H9 (cell line): ENCODE data around the gene FNDC3B. TPM values are rescaled to one million over a fixed set of nuclear protein-coding genes. Genes with fewer than 3 reads are reported as not detected.

Source experiments
- DNase-seq: peaks from one replicate; pipeline ENCODE4 v3.0.0-alpha.2; 2017
- H2AFZ ChIP-seq: one replicate; pipeline ENCODE4 v1.6.1; 2013; ENCODE audit warnings: mild to moderate bottlenecking, low read length, control low read depth, moderate library complexity
- H2AK5ac ChIP-seq: 2 replicates; pipeline ENCODE4 v1.6.1; 2013; ENCODE audit warnings: low read length, control low read depth, mixed read lengths; ENCODE audit not compliant: insufficient read length
- H2BK120ac ChIP-seq: one replicate; pipeline ENCODE4 v1.6.1; 2013; ENCODE audit warnings: low read depth, mild to moderate bottlenecking, low read length, control low read depth, inconsistent platforms; ENCODE audit not compliant: poor library complexity, severe bottlenecking
- H2BK12ac ChIP-seq: 2 replicates; pipeline ENCODE4 v1.6.1; 2013; ENCODE audit warnings: low read length, control low read depth, mixed read lengths, low read depth; ENCODE audit not compliant: insufficient read length
- H2BK15ac ChIP-seq: 2 replicates; pipeline ENCODE4 v1.6.1; 2013; ENCODE audit warnings: low read depth, low read length, control low read depth
- H2BK20ac ChIP-seq: one replicate; pipeline ENCODE4 v1.6.1; 2013; ENCODE audit warnings: low read depth, mild to moderate bottlenecking, low read length, control low read depth, inconsistent platforms; ENCODE audit not compliant: poor library complexity, severe bottlenecking
- H2BK5ac ChIP-seq: 2 replicates; pipeline ENCODE4 v1.6.1; 2013; ENCODE audit warnings: low read length, control low read depth, mixed read lengths; ENCODE audit not compliant: insufficient read length
- H3K14ac ChIP-seq: 2 replicates; pipeline ENCODE4 v1.6.1; 2013; ENCODE audit warnings: low read length, control low read depth; ENCODE audit not compliant: insufficient read depth
- H3K18ac ChIP-seq: 2 replicates; pipeline ENCODE4 v1.6.1; 2013; ENCODE audit warnings: low read depth, mild to moderate bottlenecking, mixed read lengths, low read length, control low read depth; ENCODE audit not compliant: insufficient read length
- H3K23ac ChIP-seq: 2 replicates; pipeline ENCODE4 v1.6.1; 2013; ENCODE audit warnings: low read length, control low read depth, mixed read lengths, low read depth; ENCODE audit not compliant: insufficient read length
- H3K23me2 ChIP-seq: 2 replicates; pipeline ENCODE4 v1.6.1; 2013; ENCODE audit warnings: low read depth, mild to moderate bottlenecking, mixed read lengths, low read length, control low read depth; ENCODE audit not compliant: insufficient read length, poor library complexity, severe bottlenecking
- H3K27ac ChIP-seq: 2 replicates; pipeline ENCODE4 v1.5.1; 2013; ENCODE audit warnings: low read length, control low read depth, mixed read lengths, low read depth; ENCODE audit not compliant: insufficient read length
- H3K27me3 ChIP-seq: 2 replicates; pipeline ENCODE4 v1.6.1; 2013; ENCODE audit warnings: low read length, control low read depth, inconsistent platforms; ENCODE audit not compliant: insufficient read depth
- H3K4ac ChIP-seq: 2 replicates; pipeline ENCODE4 v1.6.1; 2013; ENCODE audit warnings: low read depth, mild to moderate bottlenecking, control low read depth, inconsistent platforms, low read length, moderate library complexity
- H3K4me1 ChIP-seq: 2 replicates; pipeline ENCODE4 v1.6.1; 2013; ENCODE audit warnings: low read length, control low read depth, inconsistent platforms; ENCODE audit not compliant: insufficient read depth
- H3K4me2 ChIP-seq: 2 replicates; pipeline ENCODE4 v1.6.1; 2013; ENCODE audit warnings: low read length, control low read depth, mixed read lengths; ENCODE audit not compliant: insufficient read length, insufficient read depth
- H3K56ac ChIP-seq: 2 replicates; pipeline ENCODE4 v1.6.1; 2013; ENCODE audit warnings: low read depth, mild to moderate bottlenecking, mixed read lengths, low read length, control low read depth; ENCODE audit not compliant: insufficient read length
- H3K79me1 ChIP-seq: 2 replicates; pipeline ENCODE4 v1.6.1; 2013; ENCODE audit warnings: low read depth, mild to moderate bottlenecking, moderate library complexity, low read length, control low read depth, inconsistent platforms; ENCODE audit not compliant: insufficient read depth, poor library complexity, severe bottlenecking
- H3K79me2 ChIP-seq: 2 replicates; pipeline ENCODE4 v1.6.1; 2013; ENCODE audit warnings: low read length, control low read depth, inconsistent platforms; ENCODE audit not compliant: insufficient read depth
- H3K9ac ChIP-seq: 2 replicates; pipeline ENCODE4 v1.6.1; 2013; ENCODE audit warnings: low read length, control low read depth, mixed read lengths; ENCODE audit not compliant: insufficient read length; ENCODE audit errors: extremely low read depth
- H3K9me3 ChIP-seq: one replicate; pipeline ENCODE4 v1.6.1; 2013; ENCODE audit warnings: low read depth, low read length, inconsistent platforms; ENCODE audit not compliant: control insufficient read depth
- H3T11ph ChIP-seq: one replicate; pipeline ENCODE4 v1.6.1; 2013; ENCODE audit warnings: mild to moderate bottlenecking, low read length, control low read depth, inconsistent platforms
- H4K20me1 ChIP-seq: one replicate; pipeline ENCODE4 v1.6.1; 2013; ENCODE audit not compliant: control insufficient read depth, insufficient read length, insufficient read depth
- H4K5ac ChIP-seq: 2 replicates; pipeline ENCODE4 v1.6.1; 2013; ENCODE audit warnings: low read depth, mild to moderate bottlenecking, mixed read lengths, low read length, control low read depth; ENCODE audit not compliant: insufficient read length
- H4K8ac ChIP-seq: replicated peaks from 2 replicates; pipeline ENCODE4 v1.6.1; 2013; ENCODE audit warnings: low read length, control low read depth, mixed read lengths, low read depth; ENCODE audit not compliant: insufficient read length
- H4K91ac ChIP-seq: 2 replicates; pipeline ENCODE4 v1.6.1; 2013; ENCODE audit warnings: low read depth, mild to moderate bottlenecking, moderate library complexity, mixed read lengths, low read length, control low read depth; ENCODE audit not compliant: insufficient read length
- H3K27ac Mint-ChIP-seq, 3 experiments: 2 replicates in 2 of 3; 3 replicates in 1 of 3; pipeline ENCODE4 v1.8.0; 2020 to 2021; ENCODE audit warnings: mixed read lengths in 3 of 3, mild to moderate bottlenecking in 1 of 3, moderate library complexity in 1 of 3
- H3K27me3 Mint-ChIP-seq: 2 replicates; pipeline ENCODE4 v1.8.0; 2021; ENCODE audit warnings: low read depth, mild to moderate bottlenecking, moderate library complexity, mixed read lengths
- H3K36me3 Mint-ChIP-seq, 3 experiments: 2 replicates in 2 of 3; 3 replicates in 1 of 3; pipeline ENCODE4 v1.8.0; 2020 to 2021; ENCODE audit warnings: low read depth in 3 of 3, mixed read lengths in 3 of 3; ENCODE audit not compliant: insufficient read depth in 1 of 3
- H3K4me1 Mint-ChIP-seq, 2 experiments: 2 replicates each; pipeline ENCODE4 v1.8.0; 2020; ENCODE audit warnings: mixed read lengths in 2 of 2
- H3K4me3 Mint-ChIP-seq, 2 experiments: 2 replicates in 1 of 2; 3 replicates in 1 of 2; pipeline ENCODE4 v1.8.0; 2020 to 2021; ENCODE audit warnings: mild to moderate bottlenecking in 2 of 2, mixed read lengths in 2 of 2, moderate library complexity in 1 of 2
- H3K9me3 Mint-ChIP-seq, 2 experiments: 2 replicates in 1 of 2; 3 replicates in 1 of 2; pipeline ENCODE4 v1.8.0; 2020; ENCODE audit warnings: mild to moderate bottlenecking in 2 of 2, mixed read lengths in 2 of 2, moderate library complexity in 1 of 2
- CTCF ChIP-seq: fragments of 200-600 bp; sonication (generic); conservative IDR thresholded peaks from 3 replicates; pipeline ENCODE4 v1.8.0; 2021; ENCODE audit warnings: antibody characterized with exemption, mild to moderate bottlenecking
- WGBS: extraction: QIAGEN DNeasy Blood & Tissue Kit; methylation state at CpG from one replicate; pipeline ENCODE4 v1.1.7; 2013; ENCODE audit warnings: missing lambda C conversion rate, low lambda C conversion rate, mixed read lengths; ENCODE audit not compliant: insufficient read length; ENCODE audit errors: extremely low coverage; 5-methylcytosine and 5-hydroxymethylcytosine counted together
- total RNA-seq: library from RNA; stranded (reverse); gene quantifications from 2 replicates; pipeline ENCODE4 v1.2.1, GENCODE V29; 2021

Gene FNDC3B
- total RNA-seq, 1 experiment from 2014 or later: 43.8 TPM

GRCh38 chr3:171994646-171995428 lies 44.5 kb upstream of the FNDC3B start:
- no peak overlapping the region for H2BK20ac ChIP-seq
- no peak overlapping the region for H3K56ac ChIP-seq
- no peak overlapping the region for H3K23ac ChIP-seq
- H3K4ac ChIP-seq: no peak overlapping the region
- no peak overlapping the region for H2BK120ac ChIP-seq
- no peak overlapping the region for H2BK5ac ChIP-seq
- H3K9me3 ChIP-seq: no peaks in the 10 kb centered on the region
- no peak overlapping the region for H3K4me2 ChIP-seq
- no peak overlapping the region for H3K27ac ChIP-seq
- H3K4me3 Mint-ChIP-seq: no peak overlapping the region
- peaks cover 1 to 12% (median 7%) of the 10 kb centered on the region in 3 experiments; a peak in 6 of 7 replicates for H3K36me3 Mint-ChIP-seq
- H2BK15ac ChIP-seq: no peak overlapping the region
- no peaks in the 10 kb centered on the region for H4K20me1 ChIP-seq
- no peaks in the 10 kb centered on the region for H3K79me2 ChIP-seq
- no peak overlapping the region for H3K14ac ChIP-seq
- TF ChIP-seq CTCF: no peak
- H4K8ac ChIP-seq: no peak overlapping the region
- no peaks in the 10 kb centered on the region for H3K4me1 Mint-ChIP-seq
- H3K9ac ChIP-seq: no peak overlapping the region
- no peaks in the 10 kb centered on the region for H3K27me3 ChIP-seq
- peaks cover 0 to 6% of the 10 kb centered on the region in 2 experiments; a peak in 4 of 5 replicates for H3K9me3 Mint-ChIP-seq
- H3K27ac Mint-ChIP-seq: no peak overlapping the region
- no peaks in the 10 kb centered on the region for H3K27me3 Mint-ChIP-seq
- no peak overlapping the region for H3K18ac ChIP-seq
- H3K4me1 ChIP-seq: no peaks in the 10 kb centered on the region
- H4K5ac ChIP-seq: no peak overlapping the region
- no peaks in the 10 kb centered on the region for H3K23me2 ChIP-seq
- H2AK5ac ChIP-seq: no peak overlapping the region
- no CpG with 5 or more reads among the region's 3 CpGs for WGBS
- H3T11ph ChIP-seq: no peak overlapping the region
- H2BK12ac ChIP-seq: no peak overlapping the region
- H4K91ac ChIP-seq: no peak overlapping the region
- no peak for DNase-seq
- H2AFZ ChIP-seq: no peak overlapping the region
- H3K79me1 ChIP-seq: no peaks in the 10 kb centered on the region
